Spleen (tissue), 11 donors: ENCODE measurements around the gene AHNAK. TPM values are rescaled to one million over a fixed set of nuclear protein-coding genes. Genes with fewer than 3 reads are reported as not detected.

ENCODE experiments used
- DNase-seq: peaks from one replicate; pipeline ENCODE4 v3.0.0-alpha.2; 2020
- H3K27ac ChIP-seq, 8 donors: fragments of 200-600 bp; sonication (generic) in 7 of 8; 1 replicate in 4 of 8; 2 replicates in 4 of 8; pipeline versions ENCODE4 v1.5.0 to v1.8.0; 2016 to 2021; ENCODE audit warnings: inconsistent platforms in 4 of 8, mild to moderate bottlenecking in 4 of 8, moderate library complexity in 1 of 8
- H3K27me3 ChIP-seq, 7 donors: fragments of 200-600 bp; sonication (generic) in 6 of 7; replicated peaks in 1 of 7; 1 replicate in 4 of 7; 2 replicates in 3 of 7; pipeline versions ENCODE4 v1.5.0 to v1.8.0; 2016 to 2021; ENCODE audit warnings: inconsistent platforms in 3 of 7, mild to moderate bottlenecking in 1 of 7
- H3K36me3 ChIP-seq, 6 donors: fragments of 200-600 bp; sonication (generic) in 5 of 6; 1 replicate in 4 of 6; 2 replicates in 2 of 6; pipeline versions ENCODE4 v1.5.0 to v1.8.0; 2016 to 2021; ENCODE audit warnings: inconsistent platforms in 2 of 6
- H3K4me1 ChIP-seq, 6 donors: fragments of 200-600 bp; sonication (generic) in 5 of 6; 1 replicate in 3 of 6; 2 replicates in 3 of 6; pipeline versions ENCODE4 v1.5.0 to v1.8.0; 2016 to 2021; ENCODE audit warnings: inconsistent platforms in 3 of 6
- H3K4me3 ChIP-seq, 8 donors: fragments of 200-600 bp; sonication (generic) in 7 of 8; 1 replicate in 4 of 8; 2 replicates in 4 of 8; pipeline versions ENCODE4 v1.5.0 to v1.8.0; 2016 to 2021; ENCODE audit warnings: inconsistent platforms in 4 of 8, mild to moderate bottlenecking in 4 of 8, moderate library complexity in 2 of 8
- H3K9me3 ChIP-seq, 8 donors: fragments of 200-600 bp; sonication (generic) in 7 of 8; 1 replicate in 4 of 8; 2 replicates in 4 of 8; pipeline versions ENCODE4 v1.5.0 to v1.8.0; 2016 to 2021; ENCODE audit warnings: inconsistent platforms in 4 of 8
- CTCF ChIP-seq, 11 experiments: fragments of 200-600 bp in 7 of 11; fragments of 450-650 bp in 4 of 11; sonication (generic) in 4 of 11; IDR thresholded peaks in 8 of 11; conservative IDR thresholded peaks in 3 of 11; 1 replicate in 7 of 11; 2 replicates in 4 of 11; pipeline versions ENCODE4 v1.4.0 to v1.8.0; 2016 to 2021; ENCODE audit warnings: antibody characterized with exemption in 11 of 11, inconsistent platforms in 4 of 11, mild to moderate bottlenecking in 1 of 11
- POLR2A ChIP-seq, 3 donors: fragments of 450-650 bp; IDR thresholded peaks; one replicate each; pipeline ENCODE4 v1.5.1; 2017; ENCODE audit warnings: antibody characterized with exemption in 3 of 3, mild to moderate bottlenecking in 1 of 3
- POLR2AphosphoS5 ChIP-seq, 3 donors: sonication (generic); formaldehyde crosslinking; IDR thresholded peaks; one replicate each; pipeline ENCODE4 v1.5.1; 2017; ENCODE audit warnings: antibody characterized with exemption in 3 of 3
- WGBS, 5 donors: extraction: QIAGEN DNeasy Blood & Tissue Kit in 3 of 5; methylation state at CpG; one replicate each; pipeline versions ENCODE4 v1.1.5 to v1.1.7; 2013 to 2018; 5-methylcytosine and 5-hydroxymethylcytosine counted together
- intact Hi-C: fragments of 100-400 bp; cut with DNase I; formaldehyde crosslinking; loops from one replicate; pipeline ENCODE4 v1.15.0; 2023; ENCODE audit warnings: low total_unique reads
- polyA plus RNA-seq, 3 donors: library from polyadenylated mRNA; stranded (reverse); fragments of 200-250 nt; gene quantifications; one replicate each; pipeline ENCODE4 v1.2.1, GENCODE V29; 2013
- total RNA-seq, 7 donors: library from RNA; depleted of rRNA in 3 of 7; stranded (reverse); fragments of >200 nt in 3 of 7; fragmentation: NEBNext Ultra II Directional in 4 of 7; extraction: Animal tissue kit (Norgen Biotek cat#: 25700) in 4 of 7; gene quantifications; one replicate each; pipeline versions ENCODE4 v1.1.0 to v1.2.1, GENCODE V29; 2016 to 2021
- donor health status: healthy with polysubstance abuse.
- donor health status: DM: no; HTN: no; CAD: no; lungs with moderate emphysema.
- donor health status: DM: no; HTN: no; CAD: no.
- donor health status: Bipolar disorder and iron deficiency.
- donor health status: healthy.
- donor health status: DM: no; HTN: no; CAD: no.
- donor health status: DM: yes; HTN: yes; CAD: no.

The AHNAK gene
- total and polyA plus RNA-seq, 10 donors: 11.8 to 370 (median 259) TPM

GRCh38 chr11:62458212-62459002, 88.2 kb downstream of the AHNAK start:
- H3K4me1 ChIP-seq: peaks cover 0 to 9% (median 0%) of the 10 kb centered on the region in 6 donors
- DNase-seq: no peak
- no peaks in the 10 kb centered on the region for H3K27me3 ChIP-seq
- no peaks in the 10 kb centered on the region for H3K36me3 ChIP-seq
- TF ChIP-seq CTCF (IDR thresholded peaks at IDR 0.05 in 8 of 11, conservative IDR thresholded peaks at IDR 0.05 in 3 of 11) (no peak), POLR2AphosphoS5 (IDR thresholded peaks at IDR 0.05) (no peak), POLR2A (IDR thresholded peaks at IDR 0.05) (no peak)
- intact Hi-C loops: no loop called here
- H3K9me3 ChIP-seq: peaks cover 0 to 7% (median 0%) of the 10 kb centered on the region in 8 donors
- H3K4me3 ChIP-seq: no peak overlapping the region
- 36 to 59% (median 51%) methylated on average over 4 of the region's 4 CpGs for WGBS, 5 donors
- peak overlapping the region in 1 of 8 donors; percentile 30 for H3K27ac ChIP-seq

GRCh38 chr11:62457478-62457877, 89.1 kb downstream of the AHNAK start:
- peaks cover 0 to 7% (median 0%) of the 10 kb centered on the region in 8 donors for H3K9me3 ChIP-seq
- DNase-seq: no peak
- WGBS, 5 donors: 66 to 84% (median 79%) methylated on average over 4 of the region's 4 CpGs
- H3K27ac ChIP-seq: peak overlapping the region in 2 of 8 donors; percentile 6 to 30
- no peak overlapping the region for H3K4me3 ChIP-seq
- intact Hi-C loops: no loop called here
- no peaks in the 10 kb centered on the region for H3K36me3 ChIP-seq
- H3K4me1 ChIP-seq: peaks cover 0 to 7% (median 0%) of the 10 kb centered on the region in 6 donors
- H3K27me3 ChIP-seq: no peaks in the 10 kb centered on the region
- TF ChIP-seq CTCF (IDR thresholded peaks at IDR 0.05 in 8 of 11, conservative IDR thresholded peaks at IDR 0.05 in 3 of 11): no peak
- no peak for TF ChIP-seq POLR2AphosphoS5 (IDR thresholded peaks at IDR 0.05)
- no peak for TF ChIP-seq POLR2A (IDR thresholded peaks at IDR 0.05)

DNA sequence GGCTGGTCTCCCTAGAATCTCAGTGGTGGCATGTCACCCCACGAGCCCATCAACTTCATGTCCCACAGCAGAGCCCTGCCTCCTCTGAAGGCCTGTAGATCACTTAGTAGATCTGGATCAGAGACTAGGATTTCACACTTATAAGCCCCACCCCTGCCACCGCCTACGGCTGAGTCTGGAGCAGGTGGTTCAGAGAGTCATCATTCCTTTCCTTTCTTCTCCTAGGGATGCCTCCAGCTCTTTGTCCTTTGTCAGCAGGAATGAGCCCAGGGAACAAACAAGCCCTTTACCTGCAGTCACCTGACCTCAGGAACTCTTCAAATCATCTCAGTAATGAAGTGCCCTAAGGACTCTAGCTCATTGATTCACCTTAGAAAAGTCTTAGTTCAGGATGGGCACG, 90.0 kb downstream of the AHNAK start:
- Histone ChIP-seq H3K4me1 (no peaks in the 10 kb centered on the region), H3K4me3 (no peak overlapping the region), H3K27me3 (no peaks in the 10 kb centered on the region), H3K36me3 (no peaks in the 10 kb centered on the region), H3K9me3 (peaks cover 0 to 7% (median 0%) of the 10 kb centered on the region in 8 donors), H3K27ac (no peak overlapping the region)
- 76 to 91% (median 86%) methylated on average over 4 of the region's 4 CpGs for WGBS, 5 donors
- DNase-seq: no peak
- intact Hi-C loops: no loop called here
- TF ChIP-seq CTCF (IDR thresholded peaks at IDR 0.05 in 8 of 11, conservative IDR thresholded peaks at IDR 0.05 in 3 of 11) (no peak), POLR2AphosphoS5 (IDR thresholded peaks at IDR 0.05) (no peak), POLR2A (IDR thresholded peaks at IDR 0.05) (no peak)

- no peaks in the 10 kb centered on the region for H3K36me3 ChIP-seq
- 86 to 94% (median 89%) methylated on average over 11 of the region's 11 CpGs for whole genome bisulfite sequencing, 5 donors
Measured at GRCh38 chr11:62452839-62453468, 93.7 kb downstream of the AHNAK start.

More at GRCh38 chr11:62452839-62453468, 93.7 kb downstream of the AHNAK start:
- no peaks in the 10 kb centered on the region for H3K27me3 ChIP-seq
- no peak for TF ChIP-seq POLR2AphosphoS5 (IDR thresholded peaks at IDR 0.05)
- no peak for TF ChIP-seq POLR2A (IDR thresholded peaks at IDR 0.05)
- no peak for TF ChIP-seq CTCF (IDR thresholded peaks at IDR 0.05 in 8 of 11, conservative IDR thresholded peaks at IDR 0.05 in 3 of 11)
- H3K4me1 ChIP-seq: no peaks in the 10 kb centered on the region
- intact Hi-C loops: no loop called here
- no peak for DNase-seq
- no peak overlapping the region for H3K27ac ChIP-seq
- H3K9me3 ChIP-seq: peaks cover 0 to 7% (median 0%) of the 10 kb centered on the region in 8 donors
- H3K4me3 ChIP-seq: no peak overlapping the region
